A549 (cell line): Measurements from ENCODE around the gene CYB561D2.

Experiments
- CBX2 ChIP-seq: fragments of 200-600 bp; sonication (generic); IDR thresholded peaks from 2 replicates; pipeline ENCODE4 v1.6.1; 2016; ENCODE audit warnings: low read depth, mild to moderate bottlenecking, borderline replicate concordance
- CTCF ChIP-seq: fragments of >200 bp; sonication (Bioruptor Twin); formaldehyde crosslinking; IDR thresholded peaks from 3 replicates; pipeline ENCODE4 v1.5.1; 2016
- EP300 ChIP-seq, 2 experiments: fragments of >200 bp; sonication (Bioruptor Twin); formaldehyde crosslinking; IDR thresholded peaks; 2 replicates in 1 of 2; 3 replicates in 1 of 2; pipeline ENCODE4 v1.6.1; 2016 to 2017
- FOSL2 ChIP-seq, 2 experiments: fragments of 450-650 bp in 1 of 2; fragments of >200 bp in 1 of 2; sonication (Bioruptor Twin) in 1 of 2; formaldehyde crosslinking; IDR thresholded peaks; 2 replicates each; pipeline versions ENCODE4 v1.5.0 to v1.6.1; 2016 to 2020; ENCODE audit warnings: mild to moderate bottlenecking in 1 of 2, moderate library complexity in 1 of 2
- PHF8 ChIP-seq: fragments of 200-600 bp; sonication (generic); IDR thresholded peaks from 2 replicates; pipeline ENCODE4 v1.6.1; 2016; ENCODE audit warnings: low read depth, mild to moderate bottlenecking, antibody characterized with exemption, moderate library complexity, borderline replicate concordance
- POLR2A ChIP-seq: IDR thresholded peaks from 2 replicates; pipeline ENCODE4 v1.6.1; 2012; ENCODE audit warnings: mild to moderate bottlenecking, low read length
- POLR2AphosphoS2 ChIP-seq: conservative IDR thresholded peaks from 2 replicates; pipeline ENCODE4 v1.6.1; 2012; ENCODE audit warnings: low read length, improper control_type of control experiment, inconsistent platforms
- RFX5 ChIP-seq: fragments of 450-650 bp; IDR thresholded peaks from 2 replicates; pipeline ENCODE4 v1.7.1; 2014; ENCODE audit warnings: antibody characterized with exemption, mild to moderate bottlenecking, moderate library complexity
- SMC3 ChIP-seq: fragments of >200 bp; sonication (Bioruptor Twin); formaldehyde crosslinking; IDR thresholded peaks from 3 replicates; pipeline ENCODE4 v1.6.1; 2018; ENCODE audit warnings: inconsistent platforms
- SREBF2 ChIP-seq: fragments of 450-650 bp; IDR thresholded peaks from 2 replicates; pipeline ENCODE4 v1.6.1; 2014; ENCODE audit warnings: mild to moderate bottlenecking, moderate library complexity
- USF2 ChIP-seq: fragments of 450-650 bp; IDR thresholded peaks from 2 replicates; pipeline ENCODE4 v1.6.1; 2014; ENCODE audit warnings: antibody characterized with exemption
- ZFP36 ChIP-seq: fragments of 450-650 bp; IDR thresholded peaks from 2 replicates; pipeline ENCODE4 v1.6.1; 2014; ENCODE audit warnings: borderline replicate concordance; ENCODE audit not compliant: partially characterized antibody
- TF ChIP-seq, protein P1 (sequence below): IDR thresholded peaks from 2 replicates; pipeline ENCODE4 v1.6.1; 2012
- TF ChIP-seq, protein P2 (sequence below): fragments of 200-600 bp; sonication (generic); IDR thresholded peaks from 2 replicates; pipeline ENCODE4 v1.6.1; 2016; ENCODE audit warnings: antibody characterized with exemption, mild to moderate bottlenecking, moderate library complexity

DNA sequence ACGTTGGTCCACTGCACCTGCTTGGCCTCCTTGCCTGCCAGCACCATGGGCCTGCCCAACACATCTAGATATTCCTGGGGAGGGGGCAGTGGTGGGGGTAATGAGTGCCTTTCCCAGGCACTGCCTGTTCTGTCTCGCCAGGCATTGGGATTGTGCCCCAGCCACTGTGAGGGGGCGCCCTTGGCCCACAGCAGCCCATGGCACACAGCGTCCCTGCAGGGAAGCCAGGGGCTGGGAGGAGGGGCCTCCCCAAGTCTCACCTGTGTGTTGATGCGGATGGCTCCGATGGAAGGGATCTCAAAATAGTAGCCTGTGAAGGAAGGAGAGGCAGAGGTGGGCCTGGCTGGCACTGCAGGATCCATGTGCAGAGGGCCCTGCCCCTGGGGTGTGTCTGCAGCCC, 27.4 kb downstream of the CYB561D2 start:
- TF ChIP-seq PHF8 (no peak), CTCF (no peak), SMC3 (no peak), POLR2AphosphoS2 (no peak), FOSL2 (IDR thresholded peaks at IDR 0.05) (no peak), FOSL2 (CRISPR knock-in tag; IDR thresholded peaks at IDR 0.05) (no peak), POLR2A (no peak), USF2 (no peak), CBX2 (no peak), ZFP36 (no peak), RFX5 (no peak), SREBF2 (no peak), EP300 (IDR thresholded peaks at IDR 0.05) (no peak)
- TF ChIP-seq, protein P1, sequence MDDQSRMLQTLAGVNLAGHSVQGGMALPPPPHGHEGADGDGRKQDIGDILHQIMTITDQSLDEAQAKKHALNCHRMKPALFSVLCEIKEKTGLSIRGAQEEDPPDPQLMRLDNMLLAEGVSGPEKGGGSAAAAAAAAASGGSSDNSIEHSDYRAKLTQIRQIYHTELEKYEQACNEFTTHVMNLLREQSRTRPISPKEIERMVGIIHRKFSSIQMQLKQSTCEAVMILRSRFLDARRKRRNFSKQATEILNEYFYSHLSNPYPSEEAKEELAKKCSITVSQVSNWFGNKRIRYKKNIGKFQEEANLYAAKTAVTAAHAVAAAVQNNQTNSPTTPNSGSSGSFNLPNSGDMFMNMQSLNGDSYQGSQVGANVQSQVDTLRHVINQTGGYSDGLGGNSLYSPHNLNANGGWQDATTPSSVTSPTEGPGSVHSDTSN = no peak
- TF ChIP-seq, protein P2, sequence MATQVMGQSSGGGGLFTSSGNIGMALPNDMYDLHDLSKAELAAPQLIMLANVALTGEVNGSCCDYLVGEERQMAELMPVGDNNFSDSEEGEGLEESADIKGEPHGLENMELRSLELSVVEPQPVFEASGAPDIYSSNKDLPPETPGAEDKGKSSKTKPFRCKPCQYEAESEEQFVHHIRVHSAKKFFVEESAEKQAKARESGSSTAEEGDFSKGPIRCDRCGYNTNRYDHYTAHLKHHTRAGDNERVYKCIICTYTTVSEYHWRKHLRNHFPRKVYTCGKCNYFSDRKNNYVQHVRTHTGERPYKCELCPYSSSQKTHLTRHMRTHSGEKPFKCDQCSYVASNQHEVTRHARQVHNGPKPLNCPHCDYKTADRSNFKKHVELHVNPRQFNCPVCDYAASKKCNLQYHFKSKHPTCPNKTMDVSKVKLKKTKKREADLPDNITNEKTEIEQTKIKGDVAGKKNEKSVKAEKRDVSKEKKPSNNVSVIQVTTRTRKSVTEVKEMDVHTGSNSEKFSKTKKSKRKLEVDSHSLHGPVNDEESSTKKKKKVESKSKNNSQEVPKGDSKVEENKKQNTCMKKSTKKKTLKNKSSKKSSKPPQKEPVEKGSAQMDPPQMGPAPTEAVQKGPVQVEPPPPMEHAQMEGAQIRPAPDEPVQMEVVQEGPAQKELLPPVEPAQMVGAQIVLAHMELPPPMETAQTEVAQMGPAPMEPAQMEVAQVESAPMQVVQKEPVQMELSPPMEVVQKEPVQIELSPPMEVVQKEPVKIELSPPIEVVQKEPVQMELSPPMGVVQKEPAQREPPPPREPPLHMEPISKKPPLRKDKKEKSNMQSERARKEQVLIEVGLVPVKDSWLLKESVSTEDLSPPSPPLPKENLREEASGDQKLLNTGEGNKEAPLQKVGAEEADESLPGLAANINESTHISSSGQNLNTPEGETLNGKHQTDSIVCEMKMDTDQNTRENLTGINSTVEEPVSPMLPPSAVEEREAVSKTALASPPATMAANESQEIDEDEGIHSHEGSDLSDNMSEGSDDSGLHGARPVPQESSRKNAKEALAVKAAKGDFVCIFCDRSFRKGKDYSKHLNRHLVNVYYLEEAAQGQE = no peak
